ENCODE measurements around the gene SPOUT1.

SPOUT1 gene

GRCh38 chr9:128835246-128836210 is 5.9 kb upstream of the SPOUT1 start:
- no peak for DNase-seq

- DNase-seq: no peak
Observed at GRCh38 chr9:128833696-128834095, 4.1 kb upstream of the SPOUT1 start.

- no peak for DNase-seq
Observed at GRCh38 chr9:128828719-128829452, 708 bp downstream of the SPOUT1 start.

GRCh38 chr9:128828267-128828666 is 1.3 kb downstream of the SPOUT1 start:
- no peak for DNase-seq

GRCh38 chr9:128825923-128826700 is 3.5 kb downstream of the SPOUT1 start:
- no peak for DNase-seq

GRCh38 chr9:128824911-128825310 is 4.7 kb downstream of the SPOUT1 start:
- DNase-seq: no peak

GRCh38 chr9:128823903-128824406 is 5.6 kb downstream of the SPOUT1 start:
- DNase-seq: no peak

- no peak for DNase-seq
Observed at GRCh38 chr9:128823362-128823902, 6.2 kb downstream of the SPOUT1 start.

- DNase-seq: no peak
Observed at GRCh38 chr9:128822407-128823042, 7.1 kb downstream of the SPOUT1 start.

GRCh38 chr9:128821584-128822406 is 7.8 kb downstream of the SPOUT1 start:
- DNase-seq: no peak

GRCh38 chr9:128820665-128821583 is 8.7 kb downstream of the SPOUT1 start:
- no peak for DNase-seq

GRCh38 chr9:128819716-128820664 is 9.6 kb downstream of the SPOUT1 start:
- DNase-seq: no peak

- DNase-seq: peak; percentile 44 to 65
Observed at GRCh38 chr9:128818839-128819715, 10.5 kb downstream of the SPOUT1 start.

GRCh38 chr9:128818099-128818838 is 11.3 kb downstream of the SPOUT1 start, which contains the start of gene ENDOG:
TSS of gene ENDOG (plus strand) at chr9:128818500. CDS start at chr9:128818685, 185 bp downstream.
- DNase-seq: peak; percentile 99

- no peak for DNase-seq
Observed at GRCh38 chr9:128810873-128811272, 18.7 kb downstream of the SPOUT1 start.

GRCh38 chr9:128809831-128810230 is 19.8 kb downstream of the SPOUT1 start:
- no peak for DNase-seq

Data from NCI-H524 (cell line).